H1 (cell line): Measurements from ENCODE around the gene MGAT4B. TPM values are rescaled to one million over a fixed set of nuclear protein-coding genes. Genes with fewer than 3 reads are reported as not detected.

Source experiments
- CTCF ChIA-PET: fragments of 300-600 bp; sonication (Branson Sonifier 250); formaldehyde crosslinking; loops from one replicate; lab custom pipeline; 2021; ENCODE audit not compliant: partially characterized antibody; lab: Charles Lee
- POLR2A ChIA-PET: fragments of 300-600 bp; sonication (Branson Sonifier 250); formaldehyde crosslinking; loops from one replicate; lab custom pipeline; 2021; ENCODE audit warnings: inconsistent platforms; ENCODE audit not compliant: partially characterized antibody; lab: Charles Lee
- DNase-seq, 2 experiments: peaks; one replicate each; pipeline versions ENCODE4 v3.0.0 to v3.0.0-alpha.2; 2010 to 2022; ENCODE audit warnings: low spot score in 2 of 2, low read depth in 1 of 2, mixed read lengths in 1 of 2
- FAIRE-seq: peaks from 2 replicates; lab custom pipeline; 2011; peaks lifted over from hg19 to GRCh38; lab: Jason Lieb, UNC
- H2AFZ ChIP-seq: 2 replicates; pipeline ENCODE4 v1.8.1; 2012; ENCODE audit warnings: low read length, inconsistent platforms
- H2AK5ac ChIP-seq: 2 replicates; pipeline ENCODE4 v1.6.1; 2013; ENCODE audit warnings: low read depth, low read length
- H2BK120ac ChIP-seq: replicated peaks from 2 replicates; pipeline ENCODE3; 2013; ENCODE audit warnings: low read depth, low read length, inconsistent platforms
- H2BK12ac ChIP-seq: 2 replicates; pipeline ENCODE4 v1.6.1; 2013; ENCODE audit warnings: low read depth, low read length
- H2BK15ac ChIP-seq: 2 replicates; pipeline ENCODE4 v1.6.1; 2013; ENCODE audit warnings: low read length
- H2BK20ac ChIP-seq: 2 replicates; pipeline ENCODE4 v1.6.1; 2013; ENCODE audit warnings: low read length
- H2BK5ac ChIP-seq: 2 replicates; pipeline ENCODE4 v1.6.1; 2013; ENCODE audit warnings: low read depth, low read length
- H3K14ac ChIP-seq: 2 replicates; pipeline ENCODE4 v1.6.1; 2013; ENCODE audit warnings: inconsistent platforms; ENCODE audit not compliant: insufficient read length
- H3K18ac ChIP-seq: 2 replicates; pipeline ENCODE4 v1.6.1; 2013; ENCODE audit warnings: low read length; ENCODE audit errors: extremely low read depth
- H3K23ac ChIP-seq: 2 replicates; pipeline ENCODE4 v1.6.1; 2013; ENCODE audit warnings: inconsistent platforms; ENCODE audit not compliant: insufficient read length
- H3K23me2 ChIP-seq: 2 replicates; pipeline ENCODE4 v1.6.1; 2013; ENCODE audit warnings: low read depth, low read length
- H3K27ac ChIP-seq: 2 replicates; pipeline ENCODE4 v1.6.1; 2011; ENCODE audit warnings: low read depth, low read length, inconsistent platforms
- H3K27me3 ChIP-seq, 4 experiments: replicated peaks in 1 of 4; 1 replicate in 1 of 4; 2 replicates in 3 of 4; pipeline versions ENCODE4 v1.6.1 to v1.8.1; 2011 to 2013; ENCODE audit warnings: low read length in 3 of 4, mild to moderate bottlenecking in 3 of 4, inconsistent platforms in 2 of 4, mixed read lengths in 2 of 4, moderate library complexity in 1 of 4; ENCODE audit not compliant: control insufficient read depth in 3 of 4, insufficient read depth in 3 of 4; ENCODE audit errors: extremely low read depth in 1 of 4
- H3K36me3 ChIP-seq, 4 experiments: 2 replicates each; pipeline versions ENCODE4 v1.6.1 to v1.8.1; 2011 to 2013; ENCODE audit warnings: mild to moderate bottlenecking in 4 of 4, low read length in 3 of 4, moderate library complexity in 2 of 4, control low read depth in 1 of 4, inconsistent platforms in 1 of 4; ENCODE audit not compliant: insufficient read depth in 4 of 4, control insufficient read depth in 2 of 4
- H3K4ac ChIP-seq: replicated peaks from 2 replicates; pipeline ENCODE3; 2013; ENCODE audit warnings: low read length, low read depth, mixed read lengths, inconsistent platforms; ENCODE audit not compliant: insufficient read length
- H3K4me1 ChIP-seq, 4 experiments: replicated peaks in 1 of 4; 1 replicate in 1 of 4; 2 replicates in 3 of 4; pipeline versions ENCODE4 v1.6.1 to v1.8.1; 2011 to 2013; ENCODE audit warnings: low read length in 3 of 4, inconsistent platforms in 2 of 4, mixed read lengths in 1 of 4; ENCODE audit not compliant: insufficient read depth in 4 of 4, control insufficient read depth in 3 of 4
- H3K4me2 ChIP-seq, 2 experiments: 2 replicates each; pipeline versions ENCODE4 v1.6.1 to v1.8.1; 2011 to 2013; ENCODE audit warnings: low read depth in 2 of 2, low read length in 2 of 2, control low read depth in 1 of 2, inconsistent platforms in 1 of 2, mild to moderate bottlenecking in 1 of 2; ENCODE audit not compliant: insufficient read depth in 1 of 2
- H3K4me3 ChIP-seq, 4 experiments: fragments of 200-600, 300-600 bp in 1 of 4; sonication (generic), shearing (Covaris generic), sonication (Bioruptor Twin) in 1 of 4; 2 replicates each; pipeline versions ENCODE4 v1.5.1 to v1.8.1; 2011 to 2016; ENCODE audit warnings: low read length in 4 of 4, low read depth in 3 of 4, control low read depth in 2 of 4, inconsistent platforms in 2 of 4, mild to moderate bottlenecking in 2 of 4, mixed read lengths in 1 of 4, moderate library complexity in 1 of 4; ENCODE audit not compliant: insufficient read depth in 2 of 4; ENCODE audit errors: extremely low read depth in 1 of 4
- H3K56ac ChIP-seq: replicated peaks from 2 replicates; pipeline ENCODE3; 2013; ENCODE audit warnings: low read depth, mild to moderate bottlenecking, mixed read lengths, low read length, inconsistent platforms; ENCODE audit not compliant: insufficient read length
- H3K79me1 ChIP-seq: 2 replicates; pipeline ENCODE4 v1.6.1; 2013; ENCODE audit warnings: low read depth, low read length, control low read depth
- H3K79me2 ChIP-seq, 2 experiments: 2 replicates each; pipeline versions ENCODE4 v1.6.1 to v1.8.1; 2012 to 2013; ENCODE audit warnings: low read length in 2 of 2, mild to moderate bottlenecking in 2 of 2, inconsistent platforms in 1 of 2; ENCODE audit not compliant: insufficient read depth in 2 of 2, control insufficient read depth in 1 of 2
- H3K9ac ChIP-seq, 4 experiments: replicated peaks in 1 of 4; 1 replicate in 1 of 4; 2 replicates in 3 of 4; pipeline versions ENCODE4 v1.6.1 to v1.8.1; 2011 to 2013; ENCODE audit warnings: low read depth in 3 of 4, low read length in 3 of 4, control low read depth in 2 of 4, mild to moderate bottlenecking in 2 of 4, moderate library complexity in 2 of 4, inconsistent platforms in 1 of 4; ENCODE audit errors: extremely low read depth in 1 of 4
- H3K9me3 ChIP-seq, 2 experiments: 2 replicates each; pipeline versions ENCODE4 v1.6.1 to v1.8.1; 2012 to 2013; ENCODE audit warnings: mild to moderate bottlenecking in 2 of 2, moderate library complexity in 2 of 2, control low read depth in 1 of 2, inconsistent platforms in 1 of 2, low read depth in 1 of 2, low read length in 1 of 2, mixed read lengths in 1 of 2; ENCODE audit not compliant: insufficient read depth in 2 of 2
- H4K20me1 ChIP-seq, 2 experiments: replicated peaks in 1 of 2; 2 replicates each; pipeline versions ENCODE3 to v1.8.1; 2011 to 2013; ENCODE audit warnings: inconsistent platforms in 2 of 2, low read length in 2 of 2, mild to moderate bottlenecking in 1 of 2; ENCODE audit not compliant: insufficient read depth in 2 of 2, control insufficient read depth in 1 of 2
- H4K5ac ChIP-seq: 2 replicates; pipeline ENCODE4 v1.6.1; 2013; ENCODE audit warnings: low read length, low read depth, mixed read lengths, inconsistent platforms; ENCODE audit not compliant: insufficient read length
- H4K8ac ChIP-seq: 2 replicates; pipeline ENCODE4 v1.8.0; 2013; ENCODE audit warnings: mild to moderate bottlenecking, moderate library complexity, low read length, inconsistent platforms; ENCODE audit not compliant: insufficient read depth; ENCODE audit errors: extremely low read depth
- H4K91ac ChIP-seq: replicated peaks from 2 replicates; pipeline ENCODE3; 2013; ENCODE audit warnings: low read length, mixed read lengths, inconsistent platforms; ENCODE audit not compliant: insufficient read length
- EZH2 ChIP-seq: fragments of 200-600 bp; sonication (generic); IDR thresholded peaks from 2 replicates; pipeline ENCODE4 v1.7.1; 2012; ENCODE audit warnings: low read depth, mild to moderate bottlenecking, moderate library complexity, low read length, inconsistent platforms; ENCODE audit not compliant: severe bottlenecking
- GABPA ChIP-seq: IDR thresholded peaks from 2 replicates; pipeline ENCODE4 v1.6.1; 2011; ENCODE audit warnings: mild to moderate bottlenecking, low read length, moderate library complexity, borderline replicate concordance; ENCODE audit not compliant: insufficient read depth
- JUND ChIP-seq: IDR thresholded peaks from 2 replicates; pipeline ENCODE4 v1.6.1; 2011; ENCODE audit warnings: mild to moderate bottlenecking, improper control_type of control experiment, low read length
- KDM4A ChIP-seq: IDR thresholded peaks from one replicate; pipeline ENCODE4 v1.7.1; 2012; ENCODE audit warnings: low read depth, mild to moderate bottlenecking, moderate library complexity, low read length, inconsistent platforms; ENCODE audit not compliant: severe bottlenecking
- MAFK ChIP-seq: IDR thresholded peaks from 2 replicates; pipeline ENCODE4 v1.6.1; 2012; ENCODE audit warnings: low read depth, mild to moderate bottlenecking, improper control_type of control experiment, low read length
- NRF1 ChIP-seq: IDR thresholded peaks from 2 replicates; pipeline ENCODE4 v1.6.1; 2011; ENCODE audit warnings: mild to moderate bottlenecking, low read depth, low read length, improper control_type of control experiment
- RAD21 ChIP-seq, 2 experiments: IDR thresholded peaks in 1 of 2; conservative IDR thresholded peaks in 1 of 2; 2 replicates each; pipeline ENCODE4 v1.6.1; 2011; ENCODE audit warnings: low read depth in 2 of 2, low read length in 2 of 2, improper control_type of control experiment in 1 of 2, inconsistent platforms in 1 of 2, mild to moderate bottlenecking in 1 of 2, moderate library complexity in 1 of 2
- RFX5 ChIP-seq: IDR thresholded peaks from 2 replicates; pipeline ENCODE4 v1.6.1; 2011; ENCODE audit warnings: low read depth, low read length, improper control_type of control experiment, borderline replicate concordance
- RXRA ChIP-seq: IDR thresholded peaks from 2 replicates; pipeline ENCODE4 v1.6.1; 2011; ENCODE audit warnings: low read depth, mild to moderate bottlenecking, low read length, moderate library complexity; ENCODE audit not compliant: insufficient read depth
- SRF ChIP-seq: IDR thresholded peaks from 2 replicates; pipeline ENCODE4 v1.6.1; 2011; ENCODE audit warnings: mild to moderate bottlenecking, low read depth, low read length, moderate library complexity
- SUZ12 ChIP-seq: fragments of 200-600 bp; sonication (generic); IDR thresholded peaks from 2 replicates; pipeline ENCODE4 v1.6.1; 2012; ENCODE audit warnings: mild to moderate bottlenecking, inconsistent platforms, low read length, moderate library complexity, mixed read lengths
- WGBS, 2 experiments: shearing (Covaris generic) in 1 of 2; methylation state at CpG; one replicate each; pipeline versions ENCODE4 v1.1.6 to v1.1.7; 2013 to 2015; ENCODE audit warnings: low lambda C conversion rate in 2 of 2, mixed read lengths in 2 of 2, inconsistent platforms in 1 of 2, low coverage in 1 of 2, missing lambda C conversion rate in 1 of 2; ENCODE audit not compliant: insufficient replicate concordance in 2 of 2, insufficient coverage in 1 of 2, insufficient read length in 1 of 2; ENCODE audit errors: extremely low coverage in 1 of 2, missing lambda C conversion rate in 1 of 2; 5-methylcytosine and 5-hydroxymethylcytosine counted together
- polyA plus RNA-seq, 7 experiments: library from polyadenylated mRNA; depleted of rRNA in 3 of 7; stranded (reverse) in 5 of 7; unstranded in 2 of 7; fragments of >200 nt in 5 of 7; fragments of 200-250 nt in 2 of 7; gene quantifications; 1 replicate in 5 of 7; 2 replicates in 1 of 7; 4 replicates in 1 of 7; pipeline versions ENCODE4 v1.2.1 to v1.2.3, GENCODE V29; 2011 to 2013; ENCODE audit warnings: missing spikeins in 2 of 7, mixed read lengths in 2 of 7
- total RNA-seq: library from RNA; stranded (reverse); fragmentation: NEBNext Ultra II Directional; extraction: Animal tissue kit (Norgen Biotek cat#: 25700); gene quantifications from 2 replicates; pipeline ENCODE4 v1.2.1, GENCODE V29; 2021

MGAT4B gene
- total and polyA plus RNA-seq, 2 of the 8 experiments (the other 6 are each of a cell fraction or from before 2014, with no cell fraction given) = 116 to 128 TPM

GRCh38 chr5:179781846-179782245 lies 24.8 kb downstream of the MGAT4B start:
- H3K56ac ChIP-seq = no peak overlapping the region

More at GRCh38 chr5:179781846-179782245, 24.8 kb downstream of the MGAT4B start:
- H3K27ac ChIP-seq = no peak overlapping the region
- TF ChIP-seq RXRA = no peak
- no peak for TF ChIP-seq MAFK
- no peak for TF ChIP-seq NRF1
- no peak for TF ChIP-seq SUZ12
- TF ChIP-seq KDM4A = no peak
- TF ChIP-seq GABPA = no peak
- TF ChIP-seq SRF = no peak
- TF ChIP-seq RFX5 = no peak
- no peak for TF ChIP-seq EZH2
- no peak for TF ChIP-seq JUND
- no peak for TF ChIP-seq RAD21 (IDR thresholded peaks at IDR 0.05 in 1 of 2, conservative IDR thresholded peaks at IDR 0.05 in 1 of 2; ENCODE audit: low read depth in 2 of 2, low read length in 2 of 2)
- no peak overlapping the region for H3K4me3 ChIP-seq
- H3K23ac ChIP-seq = no peak overlapping the region
- no peak overlapping the region for H2BK12ac ChIP-seq
- 85% methylated on average over 4 of the region's 4 CpGs; no CpG with 5 or more reads in 1 of the 2 experiments for WGBS, 2 experiments
- H3K18ac ChIP-seq = no peak overlapping the region
- peaks cover 0 to 9% (median 5%) of the 10 kb centered on the region in 4 experiments; a peak in 3 of 8 replicates for H3K36me3 ChIP-seq
- H3K23me2 ChIP-seq = no peaks in the 10 kb centered on the region
- no peak overlapping the region for H3K9ac ChIP-seq
- H2BK20ac ChIP-seq = no peak overlapping the region
- H3K27me3 ChIP-seq = no peaks in the 10 kb centered on the region
- no peaks in the 10 kb centered on the region for H3K4me1 ChIP-seq
- no peak overlapping the region for H3K4me2 ChIP-seq
- no peak overlapping the region for H2BK5ac ChIP-seq
- ChIA-PET POLR2A (interaction anchor here (0.6 to 3.4 kb wide), 7 partner anchors 10 to 1297 kb away, joined by 3 to 15 read pairs (median 4); no protein-coding TSS in a partner anchor), CTCF (interaction anchor here (1.0 to 6.7 kb wide), 4 partner anchors 11 to 20 kb away, joined by 3 to 53 read pairs (median 6); no protein-coding TSS in a partner anchor)
- FAIRE-seq (no peak), DNase-seq (no peak)
- H2AK5ac ChIP-seq = no peak overlapping the region
- no peak overlapping the region for H2BK15ac ChIP-seq
- H3K79me1 ChIP-seq = no peaks in the 10 kb centered on the region; the same call in 1 of the 2 replicates
- no peaks in the 10 kb centered on the region for H3K79me2 ChIP-seq
- no peak overlapping the region for H2BK120ac ChIP-seq
- H3K4ac ChIP-seq = no peak overlapping the region
- no peak overlapping the region for H4K8ac ChIP-seq
- no peak overlapping the region for H4K5ac ChIP-seq
- no peak overlapping the region for H2AFZ ChIP-seq
- H4K91ac ChIP-seq = no peak overlapping the region
- H3K9me3 ChIP-seq = no peaks in the 10 kb centered on the region
- H4K20me1 ChIP-seq = peaks cover 0 to 2% of the 10 kb centered on the region in 2 experiments
- no peak overlapping the region for H3K14ac ChIP-seq
